ENCODE measurements around the gene RABAC1.

GRCh38 chr19:41926028-41926762, 32.9 kb downstream of the RABAC1 start:
- TF ChIP-seq, protein P1, sequence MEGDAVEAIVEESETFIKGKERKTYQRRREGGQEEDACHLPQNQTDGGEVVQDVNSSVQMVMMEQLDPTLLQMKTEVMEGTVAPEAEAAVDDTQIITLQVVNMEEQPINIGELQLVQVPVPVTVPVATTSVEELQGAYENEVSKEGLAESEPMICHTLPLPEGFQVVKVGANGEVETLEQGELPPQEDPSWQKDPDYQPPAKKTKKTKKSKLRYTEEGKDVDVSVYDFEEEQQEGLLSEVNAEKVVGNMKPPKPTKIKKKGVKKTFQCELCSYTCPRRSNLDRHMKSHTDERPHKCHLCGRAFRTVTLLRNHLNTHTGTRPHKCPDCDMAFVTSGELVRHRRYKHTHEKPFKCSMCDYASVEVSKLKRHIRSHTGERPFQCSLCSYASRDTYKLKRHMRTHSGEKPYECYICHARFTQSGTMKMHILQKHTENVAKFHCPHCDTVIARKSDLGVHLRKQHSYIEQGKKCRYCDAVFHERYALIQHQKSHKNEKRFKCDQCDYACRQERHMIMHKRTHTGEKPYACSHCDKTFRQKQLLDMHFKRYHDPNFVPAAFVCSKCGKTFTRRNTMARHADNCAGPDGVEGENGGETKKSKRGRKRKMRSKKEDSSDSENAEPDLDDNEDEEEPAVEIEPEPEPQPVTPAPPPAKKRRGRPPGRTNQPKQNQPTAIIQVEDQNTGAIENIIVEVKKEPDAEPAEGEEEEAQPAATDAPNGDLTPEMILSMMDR (IDR thresholded peaks at IDR 0.05; ENCODE audit: insufficient read depth, low read length): no peak
- TF ChIP-seq REST (IDR thresholded peaks at IDR 0.05; ENCODE audit: insufficient replicate concordance, low read depth): no peak
- no peak for TF ChIP-seq POLR2AphosphoS5 (IDR thresholded peaks at IDR 0.05; ENCODE audit: low read depth)

All from HL-60 (cell line).